Activated CD4-positive, alpha-beta T cell treated with anti-CD3 and anti-CD28 coated beads for 36 hours (primary cell): ENCODE measurements around the gene WNK1. TPM values are rescaled to one million over a fixed set of nuclear protein-coding genes. Genes with fewer than 3 reads are reported as not detected.
"Not testable (repeated sequence)": the region's sequence is repeated elsewhere in the genome, so short reads cannot be mapped to it uniquely, and the experiment has no call there.

Experiments
- ATAC-seq: fragments of 200-7000 bp; cut with Tn5 transposase; one replicate; pipeline ENCODE4 v1.10.0; 2021; ENCODE audit warnings: mild to moderate bottlenecking, moderate library complexity
- CTCF ChIA-PET: fragments of 350-600 bp; sonication (Branson Sonifier 250); formaldehyde crosslinking; loops from one replicate; lab custom pipeline; 2021; ENCODE audit warnings: antibody characterized with exemption; lab: Charles Lee
- POLR2A ChIA-PET: fragments of 350-600 bp; sonication (Branson Sonifier 250); formaldehyde crosslinking; loops from one replicate; lab custom pipeline; 2021; ENCODE audit warnings: antibody characterized with exemption, inconsistent platforms; lab: Charles Lee
- DNase-seq: peaks from one replicate; pipeline ENCODE4 v3.0.0-alpha.2; 2020
- H3K27ac Mint-ChIP-seq: one replicate; pipeline ENCODE4 v1.8.0; 2021; ENCODE audit warnings: mixed read lengths
- H3K27me3 Mint-ChIP-seq: one replicate; pipeline ENCODE4 v1.8.0; 2021; ENCODE audit warnings: mixed read lengths
- H3K36me3 Mint-ChIP-seq: one replicate; pipeline ENCODE4 v1.8.0; 2021; ENCODE audit warnings: low read depth, mixed read lengths
- H3K4me1 Mint-ChIP-seq: one replicate; pipeline ENCODE4 v1.8.0; 2021; ENCODE audit warnings: mixed read lengths
- H3K4me3 Mint-ChIP-seq: one replicate; pipeline ENCODE4 v1.8.0; 2021; ENCODE audit warnings: mild to moderate bottlenecking, moderate library complexity, mixed read lengths
- H3K9me3 Mint-ChIP-seq: one replicate; pipeline ENCODE4 v1.8.0; 2021; ENCODE audit warnings: low read depth, mixed read lengths
- intact Hi-C, 2 experiments: fragments of 100-400 bp; cut with DNase I in 1 of 2; cut with micrococcal nuclease in 1 of 2; formaldehyde crosslinking; loops; one replicate each; pipeline versions ENCODE4 v1.14.2 to v1.15.1; 2022 to 2024; cut with DNase I, micrococcal nuclease
- total RNA-seq, 2 experiments: library from RNA; stranded (reverse); gene quantifications; one replicate each; pipeline ENCODE4 v1.2.3, GENCODE V29; 2021

WNK1 gene
- total RNA-seq, 2 experiments from 2014 or later, result 127 to 147 TPM

GRCh38 chr12:817456-817855 lies 65.1 kb downstream of the WNK1 start:
- POLR2A ChIA-PET, result not testable (repeated sequence)
- CTCF ChIA-PET, result interaction anchor here (0.7 to 7.7 kb wide), 27 partner anchors 9 to 766 kb away, joined by 3 to 102 read pairs (median 4); partner anchors contain the start of gene WNK1

DNA sequence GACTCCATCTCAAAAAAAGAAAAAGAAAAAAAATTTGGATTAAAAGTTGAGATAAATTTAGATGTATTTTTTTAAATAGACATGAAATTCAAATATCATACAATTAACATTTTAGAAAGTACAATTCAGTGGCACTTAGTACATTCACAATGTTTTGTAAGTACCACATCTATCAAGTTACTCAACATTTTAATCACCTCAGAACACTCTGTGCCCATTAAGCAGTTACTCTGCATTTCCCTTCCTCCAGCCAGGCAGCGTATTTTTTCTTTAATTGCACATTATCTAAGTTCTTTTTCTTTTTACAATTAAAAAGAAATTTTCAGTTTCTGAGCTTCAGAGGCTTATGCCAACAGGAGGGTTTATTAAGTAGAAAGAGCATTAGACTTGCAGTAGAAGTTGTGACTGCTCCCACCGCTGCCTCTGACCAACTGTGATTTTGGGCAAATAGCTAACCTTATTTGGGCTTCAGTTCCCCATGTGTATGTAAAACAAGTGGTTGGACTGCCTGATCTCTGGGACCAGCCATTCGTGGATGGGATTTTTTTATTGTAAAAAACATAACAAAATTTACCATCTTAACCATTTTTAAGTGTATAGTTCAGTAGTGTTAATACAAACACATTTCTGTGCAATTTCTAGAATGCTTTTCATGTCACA lies 65.7 kb downstream of the WNK1 start:
- ChIA-PET POLR2A (interaction anchor here (0.6 kb wide), 1 partner anchor 282 kb away, joined by 7 read pairs; no protein-coding TSS in a partner anchor), CTCF (interaction anchor here (0.6 to 6.3 kb wide), 19 partner anchors 10 to 766 kb away, joined by 3 to 56 read pairs (median 4); no protein-coding TSS in a partner anchor)
- intact Hi-C loops, result loop anchor here (5.0 kb wide), 1 partner anchor 274 kb away; no protein-coding TSS in a partner anchor
- Mint-ChIP-seq H3K27ac (no peak overlapping the region), H3K4me3 (no peak overlapping the region), H3K4me1 (peaks cover 62% of the 10 kb centered on the region), H3K9me3 (peaks cover 3% of the 10 kb centered on the region), H3K27me3 (no peaks in the 10 kb centered on the region), H3K36me3 (peaks cover 42% of the 10 kb centered on the region)
- ATAC-seq (no peak), DNase-seq (no peak)

More at GRCh38 chr12:817456-817855, 65.1 kb downstream of the WNK1 start:
- not testable (repeated sequence) for H3K4me3 Mint-ChIP-seq, H3K9me3 Mint-ChIP-seq, H3K27me3 Mint-ChIP-seq, DNase-seq, ATAC-seq
- intact Hi-C loops, result loop anchor here (5.0 kb wide), 1 partner anchor 275 kb away; no protein-coding TSS in a partner anchor
- peak overlapping the region; percentile 13 for H3K27ac Mint-ChIP-seq
- peaks cover 41% of the 10 kb centered on the region for H3K36me3 Mint-ChIP-seq
- peaks cover 61% of the 10 kb centered on the region for H3K4me1 Mint-ChIP-seq

- H3K4me1 Mint-ChIP-seq, result peaks cover 61% of the 10 kb centered on the region
- no peak overlapping the region for H3K4me3 Mint-ChIP-seq
- no peak overlapping the region for H3K27ac Mint-ChIP-seq
- ChIA-PET POLR2A (interaction anchor here (0.6 kb wide), 1 partner anchor 281 kb away, joined by 7 read pairs; no protein-coding TSS in a partner anchor), CTCF (interaction anchor here (0.6 to 6.3 kb wide), 9 partner anchors 39 to 365 kb away, joined by 3 to 42 read pairs (median 3); no protein-coding TSS in a partner anchor)
- DNase-seq (no peak), ATAC-seq (no peak)
- no peaks in the 10 kb centered on the region for H3K27me3 Mint-ChIP-seq
- intact Hi-C loops, result loop anchor here (5.0 kb wide), 1 partner anchor 274 kb away; no protein-coding TSS in a partner anchor
- H3K9me3 Mint-ChIP-seq, result peaks cover 6% of the 10 kb centered on the region
- peaks cover 41% of the 10 kb centered on the region for H3K36me3 Mint-ChIP-seq
Observed at GRCh38 chr12:818733-819132, 66.4 kb downstream of the WNK1 start.

DNA sequence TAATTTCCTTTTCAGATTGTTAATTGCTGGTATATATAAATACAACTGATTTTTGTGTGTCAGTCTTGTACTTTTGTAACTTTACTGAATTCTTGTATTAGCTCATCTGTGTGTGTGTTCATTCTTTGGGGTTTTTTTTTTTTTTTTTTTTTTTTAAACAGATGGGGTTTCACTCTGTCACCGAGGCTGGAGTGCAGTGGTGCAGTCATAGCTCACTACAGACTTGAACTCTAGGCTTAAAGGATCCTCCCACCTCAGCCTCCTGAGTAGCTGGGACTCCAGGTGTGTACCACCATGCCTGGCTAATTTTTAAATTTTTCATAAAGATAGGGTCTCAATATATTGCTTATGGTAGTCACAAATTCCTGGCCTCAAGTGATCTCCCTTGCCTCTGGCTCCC lies 68.0 kb downstream of the WNK1 start:
- Mint-ChIP-seq H3K27me3 (no peaks in the 10 kb centered on the region), H3K4me1 (peaks cover 63% of the 10 kb centered on the region), H3K9me3 (peaks cover 6% of the 10 kb centered on the region), H3K27ac (no peak overlapping the region), H3K36me3 (peaks cover 32% of the 10 kb centered on the region), H3K4me3 (no peak overlapping the region)
- CTCF ChIA-PET, result interaction anchor here (0.6 to 1.4 kb wide), 6 partner anchors 13 to 85 kb away, joined by 3 to 5 read pairs (median 3); partner anchors contain the start of gene WNK1
- POLR2A ChIA-PET, result interaction anchor here (0.6 to 0.7 kb wide), 2 partner anchors 65 to 257 kb away, joined by 3 to 8 read pairs; no protein-coding TSS in a partner anchor
- DNase-seq (peak; percentile 30), ATAC-seq (peak; percentile 71)
- intact Hi-C loops, result no loop called here

GRCh38 chr12:823028-823698 lies 70.8 kb downstream of the WNK1 start:
- Mint-ChIP-seq H3K27me3 (no peaks in the 10 kb centered on the region), H3K4me3 (no peak overlapping the region), H3K4me1 (peaks cover 54% of the 10 kb centered on the region), H3K27ac (peak overlapping the region; percentile 49), H3K36me3 (peaks cover 31% of the 10 kb centered on the region), H3K9me3 (peaks cover 6% of the 10 kb centered on the region)
- ATAC-seq, result no peak
- CTCF ChIA-PET, result interaction anchor here (0.5 to 1.3 kb wide), 5 partner anchors 10 to 717 kb away, joined by 3 to 6 read pairs (median 3); no protein-coding TSS in a partner anchor
- POLR2A ChIA-PET, result no interaction called here
- no peak for DNase-seq
- intact Hi-C loops, result no loop called here

GRCh38 chr12:826331-826730 lies 74.0 kb downstream of the WNK1 start:
- no peaks in the 10 kb centered on the region for H3K27me3 Mint-ChIP-seq
- peaks cover 38% of the 10 kb centered on the region for H3K36me3 Mint-ChIP-seq
- ATAC-seq, result no peak
- no peak overlapping the region for H3K27ac Mint-ChIP-seq
- intact Hi-C loops, result no loop called here
- ChIA-PET POLR2A (no interaction called here), CTCF (interaction anchor here (1.2 to 1.9 kb wide), 2 partner anchors 11 to 19 kb away, joined by 3 to 6 read pairs; no protein-coding TSS in a partner anchor)
- no peak overlapping the region for H3K4me3 Mint-ChIP-seq
- peaks cover 37% of the 10 kb centered on the region for H3K4me1 Mint-ChIP-seq
- peaks cover 6% of the 10 kb centered on the region for H3K9me3 Mint-ChIP-seq
- no peak for DNase-seq

DNA sequence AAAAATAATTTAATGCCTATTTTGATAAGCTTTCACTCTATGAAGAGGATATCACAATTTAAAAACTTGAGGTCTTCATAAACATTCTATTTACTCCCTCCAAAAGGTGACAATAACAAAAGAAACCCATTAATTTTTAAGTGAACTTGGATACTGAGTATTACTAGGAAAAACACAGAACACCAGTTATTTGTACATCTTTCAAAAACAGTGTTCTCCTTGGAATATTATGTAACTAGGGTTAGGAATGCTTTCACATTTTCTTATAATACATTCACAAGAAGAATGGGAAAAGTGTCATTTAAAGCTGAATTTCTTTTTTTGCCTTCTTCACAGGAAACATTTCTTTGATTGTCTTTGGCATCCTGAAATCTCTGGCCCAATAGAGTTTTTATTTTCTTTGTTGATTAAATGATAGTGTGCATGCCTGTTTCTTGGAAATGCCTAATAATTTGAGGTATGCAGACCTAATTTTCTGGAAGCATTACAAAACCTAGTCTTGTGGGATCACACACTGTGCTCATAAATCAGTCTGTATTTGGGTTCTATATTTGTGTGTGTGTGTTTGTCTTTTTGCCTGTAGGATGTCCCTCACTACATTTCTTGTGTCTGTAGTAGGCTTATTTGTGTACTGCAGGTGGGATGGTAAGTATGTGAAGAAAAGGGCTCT lies 76.5 kb downstream of the WNK1 start:
- no peak overlapping the region for H3K27ac Mint-ChIP-seq
- H3K36me3 Mint-ChIP-seq, result peaks cover 40% of the 10 kb centered on the region

GRCh38 chr12:830111-830867 lies 77.9 kb downstream of the WNK1 start:
- Mint-ChIP-seq H3K4me1 (peaks cover 23% of the 10 kb centered on the region), H3K27ac (no peak overlapping the region)

More for the DNA sequence above, 76.5 kb downstream of the WNK1 start:
- ChIA-PET CTCF (no interaction called here), POLR2A (no interaction called here)
- intact Hi-C loops, result no loop called here
- H3K4me1 Mint-ChIP-seq, result peaks cover 20% of the 10 kb centered on the region
- ATAC-seq (no peak), DNase-seq (no peak)
- H3K27me3 Mint-ChIP-seq, result no peaks in the 10 kb centered on the region
- no peaks in the 10 kb centered on the region for H3K9me3 Mint-ChIP-seq
- no peak overlapping the region for H3K4me3 Mint-ChIP-seq

GRCh38 chr12:835754-836518 lies 83.6 kb downstream of the WNK1 start:
- Mint-ChIP-seq H3K4me3 (no peak overlapping the region), H3K4me1 (peaks cover 32% of the 10 kb centered on the region), H3K27me3 (no peaks in the 10 kb centered on the region), H3K36me3 (peaks cover 26% of the 10 kb centered on the region), H3K27ac (no peak overlapping the region), H3K9me3 (no peaks in the 10 kb centered on the region)
- ATAC-seq, result no peak
- DNase-seq, result no peak
- POLR2A ChIA-PET, result no interaction called here
- CTCF ChIA-PET, result interaction anchor here (0.6 kb wide), 1 partner anchor 37 kb away, joined by 3 read pairs; no protein-coding TSS in a partner anchor
- intact Hi-C loops, result no loop called here

More at GRCh38 chr12:830111-830867, 77.9 kb downstream of the WNK1 start:
- Mint-ChIP-seq H3K36me3 (peaks cover 46% of the 10 kb centered on the region), H3K4me3 (no peak overlapping the region), H3K27me3 (no peaks in the 10 kb centered on the region), H3K9me3 (no peaks in the 10 kb centered on the region)
- DNase-seq (no peak), ATAC-seq (no peak)
- POLR2A ChIA-PET, result no interaction called here
- CTCF ChIA-PET, result interaction anchor here (2.1 kb wide), 1 partner anchor 14 kb away, joined by 5 read pairs; no protein-coding TSS in a partner anchor
- intact Hi-C loops, result no loop called here

- H3K27me3 Mint-ChIP-seq, result no peaks in the 10 kb centered on the region
- H3K4me3 Mint-ChIP-seq, result no peak overlapping the region
- DNase-seq (no peak), ATAC-seq (no peak)
- CTCF ChIA-PET, result no interaction called here
- intact Hi-C loops, result no loop called here
- peaks cover 37% of the 10 kb centered on the region for H3K4me1 Mint-ChIP-seq
- H3K27ac Mint-ChIP-seq, result no peak overlapping the region
- H3K9me3 Mint-ChIP-seq, result no peaks in the 10 kb centered on the region
- POLR2A ChIA-PET, result no interaction called here
- peaks cover 24% of the 10 kb centered on the region for H3K36me3 Mint-ChIP-seq
Observed at GRCh38 chr12:836952-837351, 84.6 kb downstream of the WNK1 start.
